HepG2 (cell line): ENCODE measurements around the gene CEBPB. TPM values are rescaled to one million over a fixed set of nuclear protein-coding genes. Genes with fewer than 3 reads are reported as not detected.
A peak's percentile ranks its signal among the peaks of the same experiment; 100 is the strongest.

Experiments used
- ARID3A ChIP-seq: IDR thresholded peaks from 2 replicates; pipeline ENCODE4 v1.6.1; 2012; ENCODE audit warnings: low read depth, low read length, improper control_type of control experiment
- BHLHE40 ChIP-seq: IDR thresholded peaks from 2 replicates; pipeline ENCODE4 v1.6.1; 2011; ENCODE audit warnings: low read length, improper control_type of control experiment
- ETV5 ChIP-seq: IDR thresholded peaks from 2 replicates; pipeline ENCODE4 v1.6.1; 2018; ENCODE audit warnings: missing biosample characterization, missing genetic modification reagents, inconsistent platforms, borderline replicate concordance
- KAT2B ChIP-seq: fragments of 150-350 bp; IDR thresholded peaks from 2 replicates; pipeline ENCODE4 v1.6.1; 2014; ENCODE audit warnings: low read depth, low read length, borderline replicate concordance
- KAT7 ChIP-seq: IDR thresholded peaks from 2 replicates; pipeline ENCODE4 v1.6.1; 2018; ENCODE audit warnings: borderline replicate concordance, missing compliant biosample characterization
- MTA1 ChIP-seq: sonication (generic); formaldehyde crosslinking; IDR thresholded peaks from 2 replicates; pipeline ENCODE4 v1.4.0; 2020; ENCODE audit warnings: missing genetic modification reagents, mild to moderate bottlenecking, borderline replicate concordance
- NKX3-1 ChIP-seq: sonication (generic); formaldehyde crosslinking; IDR thresholded peaks from 2 replicates; pipeline ENCODE4 v1.5.0; 2020; ENCODE audit warnings: missing genetic modification reagents
- NONO ChIP-seq, 2 experiments: fragments of 450-650 bp in 1 of 2; sonication (generic) in 1 of 2; formaldehyde crosslinking in 1 of 2; IDR thresholded peaks in 1 of 2; conservative IDR thresholded peaks in 1 of 2; 2 replicates each; pipeline versions ENCODE4 v1.6.1 to v1.8.0; 2017 to 2022; ENCODE audit warnings: mild to moderate bottlenecking in 1 of 2, missing genetic modification reagents in 1 of 2, moderate library complexity in 1 of 2
- PRMT3 ChIP-seq: sonication (generic); formaldehyde crosslinking; IDR thresholded peaks from 2 replicates; pipeline ENCODE4 v1.8.1; 2022; ENCODE audit warnings: low read depth, mild to moderate bottlenecking, moderate library complexity, missing genetic modification reagents, borderline replicate concordance
- RBM22 ChIP-seq: fragments of 200-400 bp; formaldehyde crosslinking; optimal IDR thresholded peaks from 2 replicates; pipeline ENCODE3; 2017; ENCODE audit warnings: mild to moderate bottlenecking, low read length, moderate library complexity
- RFX3 ChIP-seq: IDR thresholded peaks from 2 replicates; pipeline ENCODE4 v1.6.1; 2016; ENCODE audit warnings: missing biosample characterization, missing genetic modification reagents
- SMAD9 ChIP-seq: sonication (generic); formaldehyde crosslinking; IDR thresholded peaks from 2 replicates; pipeline ENCODE4 v1.5.1; 2020; ENCODE audit warnings: mild to moderate bottlenecking, missing genetic modification reagents
- ZFP41 ChIP-seq: sonication (generic); formaldehyde crosslinking; IDR thresholded peaks from 2 replicates; pipeline ENCODE4 v1.4.0; 2020; ENCODE audit warnings: mild to moderate bottlenecking, missing genetic modification reagents, borderline replicate concordance
- ZIK1 ChIP-seq: sonication (generic); formaldehyde crosslinking; IDR thresholded peaks from 2 replicates; pipeline ENCODE4 v1.5.0; 2020; ENCODE audit warnings: mild to moderate bottlenecking, low read depth, missing genetic modification reagents, borderline replicate concordance
- ZMYM3 ChIP-seq: sonication (generic); formaldehyde crosslinking; IDR thresholded peaks from 2 replicates; pipeline ENCODE4 v1.5.1; 2020; ENCODE audit warnings: mild to moderate bottlenecking, missing genetic modification reagents
- ZNF138 ChIP-seq: sonication (generic); formaldehyde crosslinking; IDR thresholded peaks from 2 replicates; pipeline ENCODE4 v1.5.0; 2020; ENCODE audit warnings: mild to moderate bottlenecking, low read depth, missing genetic modification reagents
- ZNF362 ChIP-seq: sonication (generic); formaldehyde crosslinking; IDR thresholded peaks from 2 replicates; pipeline ENCODE4 v1.4.0; 2020; ENCODE audit warnings: missing genetic modification reagents, mild to moderate bottlenecking, borderline replicate concordance
- ZNF674 ChIP-seq: sonication (generic); formaldehyde crosslinking; IDR thresholded peaks from 2 replicates; pipeline ENCODE4 v1.5.0; 2020; ENCODE audit warnings: low read depth, mild to moderate bottlenecking, missing genetic modification reagents
- ZNF720 ChIP-seq: sonication (generic); formaldehyde crosslinking; IDR thresholded peaks from 2 replicates; pipeline ENCODE4 v1.4.0; 2020; ENCODE audit warnings: missing genetic modification reagents
- ZSCAN22 ChIP-seq: sonication (generic); formaldehyde crosslinking; IDR thresholded peaks from 2 replicates; pipeline ENCODE4 v1.4.0; 2020; ENCODE audit warnings: mild to moderate bottlenecking, missing genetic modification reagents
- polyA plus RNA-seq, 8 experiments: library from polyadenylated mRNA; depleted of rRNA in 3 of 8; stranded (reverse) in 7 of 8; unstranded in 1 of 8; fragments of >200 nt; fragmentation: Illumina TruSeq in 4 of 8; extraction: Trizol in 4 of 8; gene quantifications; 2 replicates each; pipeline versions ENCODE4 v1.2.1 to v1.2.3, GENCODE V29; 2011 to 2016; ENCODE audit warnings: low read depth in 4 of 8, missing spikeins in 1 of 8, mixed read lengths in 1 of 8; ENCODE audit not compliant: insufficient read depth in 1 of 8
- total RNA-seq, 5 experiments: library from RNA; depleted of rRNA; stranded (reverse); fragments of >200 nt; fragmentation: Illumina TruSeq; extraction: Trizol; gene quantifications; 2 replicates each; pipeline ENCODE4 v1.2.3, GENCODE V29; 2016; ENCODE audit warnings: low read depth in 1 of 5
- TF ChIP-seq, protein P1 (sequence below): sonication (generic); formaldehyde crosslinking; IDR thresholded peaks from 2 replicates; pipeline ENCODE4 v1.5.0; 2020; ENCODE audit warnings: mild to moderate bottlenecking, missing genetic modification reagents
- TF ChIP-seq, protein P2 (sequence below): sonication (generic); formaldehyde crosslinking; IDR thresholded peaks from 2 replicates; pipeline ENCODE4 v1.4.0; 2020; ENCODE audit warnings: missing genetic modification reagents, borderline replicate concordance

The CEBPB gene
- total and polyA plus RNA-seq, 2 of the 13 experiments (the other 11 are each of a cell fraction or from before 2014, with no cell fraction given): 18.5 to 28.2 TPM

DNA sequence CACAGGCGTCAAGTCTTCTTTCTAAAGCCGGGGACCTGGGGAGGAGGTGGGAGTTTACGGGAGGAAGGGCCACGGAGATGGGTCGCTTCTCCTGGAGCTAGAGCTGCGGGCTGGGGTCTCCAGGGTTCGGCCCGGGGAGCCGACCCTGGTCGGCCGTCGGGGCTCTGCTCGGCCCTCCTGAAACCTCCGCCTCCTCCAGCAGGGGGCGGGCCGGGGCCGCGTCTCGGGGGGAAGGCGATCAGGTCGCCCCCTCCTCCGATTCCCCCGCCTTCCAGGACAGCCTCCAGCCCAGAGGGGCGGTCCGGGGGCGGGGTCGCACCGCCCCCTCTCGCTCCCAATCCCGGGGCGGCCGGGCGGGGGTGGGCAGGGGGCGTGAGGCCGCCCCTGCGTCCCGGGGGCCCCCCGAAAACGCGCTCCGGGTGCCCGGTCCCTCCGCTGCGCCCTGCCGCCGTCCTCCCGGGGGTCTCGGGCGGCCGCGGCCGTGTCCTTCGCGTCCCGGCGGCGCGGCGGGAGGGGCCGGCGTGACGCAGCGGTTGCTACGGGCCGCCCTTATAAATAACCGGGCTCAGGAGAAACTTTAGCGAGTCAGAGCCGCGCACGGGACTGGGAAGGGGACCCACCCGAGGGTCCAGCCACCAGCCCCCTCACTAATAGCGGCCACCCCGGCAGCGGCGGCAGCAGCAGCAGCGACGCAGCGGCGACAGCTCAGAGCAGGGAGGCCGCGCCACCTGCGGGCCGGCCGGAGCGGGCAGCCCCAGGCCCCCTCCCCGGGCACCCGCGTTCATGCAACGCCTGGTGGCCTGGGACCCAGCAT is at the start of gene CEBPB (continued):
- TF ChIP-seq, protein P1, sequence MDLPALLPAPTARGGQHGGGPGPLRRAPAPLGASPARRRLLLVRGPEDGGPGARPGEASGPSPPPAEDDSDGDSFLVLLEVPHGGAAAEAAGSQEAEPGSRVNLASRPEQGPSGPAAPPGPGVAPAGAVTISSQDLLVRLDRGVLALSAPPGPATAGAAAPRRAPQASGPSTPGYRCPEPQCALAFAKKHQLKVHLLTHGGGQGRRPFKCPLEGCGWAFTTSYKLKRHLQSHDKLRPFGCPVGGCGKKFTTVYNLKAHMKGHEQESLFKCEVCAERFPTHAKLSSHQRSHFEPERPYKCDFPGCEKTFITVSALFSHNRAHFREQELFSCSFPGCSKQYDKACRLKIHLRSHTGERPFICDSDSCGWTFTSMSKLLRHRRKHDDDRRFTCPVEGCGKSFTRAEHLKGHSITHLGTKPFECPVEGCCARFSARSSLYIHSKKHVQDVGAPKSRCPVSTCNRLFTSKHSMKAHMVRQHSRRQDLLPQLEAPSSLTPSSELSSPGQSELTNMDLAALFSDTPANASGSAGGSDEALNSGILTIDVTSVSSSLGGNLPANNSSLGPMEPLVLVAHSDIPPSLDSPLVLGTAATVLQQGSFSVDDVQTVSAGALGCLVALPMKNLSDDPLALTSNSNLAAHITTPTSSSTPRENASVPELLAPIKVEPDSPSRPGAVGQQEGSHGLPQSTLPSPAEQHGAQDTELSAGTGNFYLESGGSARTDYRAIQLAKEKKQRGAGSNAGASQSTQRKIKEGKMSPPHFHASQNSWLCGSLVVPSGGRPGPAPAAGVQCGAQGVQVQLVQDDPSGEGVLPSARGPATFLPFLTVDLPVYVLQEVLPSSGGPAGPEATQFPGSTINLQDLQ (CRISPR knock-in tag): peak; percentile 89
- TF ChIP-seq ZNF720 (CRISPR knock-in tag) (no peak), ETV5 (CRISPR knock-in tag) (no peak; the same call in 1 of the 2 replicates), ZNF138 (CRISPR knock-in tag) (no peak), KAT2B (no peak), ZSCAN22 (CRISPR knock-in tag) (no peak), MTA1 (CRISPR knock-in tag) (no peak), ZFP41 (CRISPR knock-in tag) (0 out of 2 replicates have a peak, but pooled peaks have one; percentile 69), NKX3-1 (CRISPR knock-in tag) (peak; percentile 87), ZNF674 (peak; percentile 96), ARID3A (no peak), ZNF362 (CRISPR knock-in tag) (0 out of 2 replicates have a peak, but pooled peaks have one; percentile 3), RFX3 (peak; percentile 48; the same call in 1 of the 2 replicates), ZIK1 (CRISPR knock-in tag) (no peak; the same call in 1 of the 2 replicates), BHLHE40 (peak; percentile 91), PRMT3 (peak; percentile 95), KAT7 (CRISPR knock-in tag) (peak; percentile 95), ZMYM3 (CRISPR knock-in tag) (no peak), NONO (IDR thresholded peaks at IDR 0.05) (no peak), NONO (CRISPR knock-in tag; conservative IDR thresholded peaks at IDR 0.05) (peak; percentile 88), SMAD9 (CRISPR knock-in tag) (0 out of 2 replicates have a peak, but pooled peaks have one; percentile 68), RBM22 (peak; percentile 72)
- TF ChIP-seq, protein P2, sequence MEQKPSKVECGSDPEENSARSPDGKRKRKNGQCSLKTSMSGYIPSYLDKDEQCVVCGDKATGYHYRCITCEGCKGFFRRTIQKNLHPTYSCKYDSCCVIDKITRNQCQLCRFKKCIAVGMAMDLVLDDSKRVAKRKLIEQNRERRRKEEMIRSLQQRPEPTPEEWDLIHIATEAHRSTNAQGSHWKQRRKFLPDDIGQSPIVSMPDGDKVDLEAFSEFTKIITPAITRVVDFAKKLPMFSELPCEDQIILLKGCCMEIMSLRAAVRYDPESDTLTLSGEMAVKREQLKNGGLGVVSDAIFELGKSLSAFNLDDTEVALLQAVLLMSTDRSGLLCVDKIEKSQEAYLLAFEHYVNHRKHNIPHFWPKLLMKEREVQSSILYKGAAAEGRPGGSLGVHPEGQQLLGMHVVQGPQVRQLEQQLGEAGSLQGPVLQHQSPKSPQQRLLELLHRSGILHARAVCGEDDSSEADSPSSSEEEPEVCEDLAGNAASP (CRISPR knock-in tag): peak; percentile 78; the same call in 1 of the 2 replicates
